ENCODE measurements around the gene TRIM25.

The TRIM25 gene

GRCh38 chr17:56925088-56925487 is 11.2 kb upstream of the TRIM25 start:
- DNase-seq, result no peak

- DNase-seq, result no peak
Observed at GRCh38 chr17:56919717-56920116, 5.9 kb upstream of the TRIM25 start.

GRCh38 chr17:56918916-56919315 is 5.1 kb upstream of the TRIM25 start:
- no peak for DNase-seq

- no peak for DNase-seq
Observed at GRCh38 chr17:56917559-56918296, 3.9 kb upstream of the TRIM25 start.

GRCh38 chr17:56914581-56915273 is 878 bp upstream of the TRIM25 start:
- peak; percentile 56 for DNase-seq

GRCh38 chr17:56913353-56913866 is 439 bp downstream of the TRIM25 start:
- peak; percentile 43 for DNase-seq

GRCh38 chr17:56913000-56913311 is 893 bp downstream of the TRIM25 start:
- DNase-seq, result no peak

GRCh38 chr17:56912105-56912999 is 1.5 kb downstream of the TRIM25 start:
- no peak for DNase-seq

- no peak for DNase-seq
Observed at GRCh38 chr17:56910509-56911235, 3.2 kb downstream of the TRIM25 start.

- no peak for DNase-seq
Observed at GRCh38 chr17:56909742-56910508, 3.9 kb downstream of the TRIM25 start.

GRCh38 chr17:56908001-56908542 is 5.8 kb downstream of the TRIM25 start:
- DNase-seq, result no peak

- DNase-seq, result no peak
Observed at GRCh38 chr17:56903560-56903959, 10.3 kb downstream of the TRIM25 start.

GRCh38 chr17:56902348-56902747 is 11.5 kb downstream of the TRIM25 start:
- DNase-seq, result no peak

- no peak for DNase-seq
Observed at GRCh38 chr17:56899403-56899802, 14.4 kb downstream of the TRIM25 start.

- no peak for DNase-seq
Observed at GRCh38 chr17:56898874-56899273, 15.0 kb downstream of the TRIM25 start.

- no peak for DNase-seq
Observed at GRCh38 chr17:56897646-56898424, 16.0 kb downstream of the TRIM25 start.

- DNase-seq, result no peak
Observed at GRCh38 chr17:56896968-56897359, 16.9 kb downstream of the TRIM25 start.

- DNase-seq, result no peak
Observed at GRCh38 chr17:56896217-56896967, 17.5 kb downstream of the TRIM25 start.

- DNase-seq, result no peak
Observed at GRCh38 chr17:56894859-56895455, 18.9 kb downstream of the TRIM25 start.

- no peak for DNase-seq
Observed at GRCh38 chr17:56893503-56893902, 20.3 kb downstream of the TRIM25 start.
